GM21825 (cell line): Measurements from ENCODE around the gene C8A.
A peak's percentile ranks its signal among the peaks of the same experiment; 100 is the strongest.

Experiments
- ATAC-seq: cut with Tn5 transposase; IDR thresholded peaks from one replicate; pipeline ENCODE4 v1.9.1; 2021; ENCODE audit warnings: mild to moderate bottlenecking, moderate library complexity; ENCODE audit not compliant: unreplicated experiment

C8A gene

DNA sequence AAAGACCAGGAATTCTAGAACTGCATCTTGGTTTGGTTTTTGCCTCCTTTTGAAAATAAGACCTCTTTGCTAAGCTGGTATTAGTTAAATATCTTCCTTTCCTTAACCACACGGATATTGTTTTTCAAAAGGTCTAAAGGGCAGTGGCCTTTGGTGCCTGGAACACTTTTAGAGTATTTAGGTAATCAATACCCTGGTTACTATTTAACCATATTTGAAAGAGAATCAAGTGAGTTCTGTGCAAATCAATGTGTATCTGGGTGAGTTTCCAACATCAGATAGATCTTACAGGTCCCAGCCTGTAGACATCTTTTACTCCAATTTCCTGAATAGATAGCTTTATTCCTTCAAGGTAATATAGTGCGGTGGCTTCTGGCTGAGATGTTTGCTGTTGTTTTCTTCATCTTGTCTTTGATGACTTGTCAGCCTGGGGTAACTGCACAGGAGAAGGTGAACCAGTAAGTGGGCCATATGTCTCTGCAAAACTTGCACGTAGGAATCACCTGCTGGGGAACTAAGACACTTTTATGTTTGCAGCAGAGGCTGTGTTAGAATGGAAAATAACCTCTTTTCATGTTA lies at the start of gene C8A:
Gene C8A (plus strand): TSS at position 277 of the 579 bp plus-strand sequence. CDS start 105 bp downstream, at position 382.
- no peak for ATAC-seq

DNA sequence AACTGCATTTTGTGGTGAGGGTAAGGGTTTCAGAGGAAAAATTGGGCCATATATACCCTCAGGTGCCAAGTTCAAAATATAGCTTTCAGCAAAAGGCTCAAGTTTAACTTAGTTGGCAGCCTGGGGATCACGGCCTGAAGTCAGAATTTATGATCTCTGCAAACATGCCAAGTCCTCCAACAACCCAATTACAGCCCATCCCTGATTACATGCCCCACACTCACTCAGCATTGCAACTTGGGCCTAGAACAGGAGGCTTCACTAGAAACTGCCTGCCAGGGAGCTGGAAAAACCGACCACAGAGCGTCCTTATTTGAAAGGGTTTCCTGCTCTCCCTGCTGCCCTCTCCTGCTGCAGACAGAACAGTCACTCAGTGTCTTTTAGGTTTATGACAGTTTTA lies 47.8 kb upstream of the C8A start:
- ATAC-seq = no peak

DNA sequence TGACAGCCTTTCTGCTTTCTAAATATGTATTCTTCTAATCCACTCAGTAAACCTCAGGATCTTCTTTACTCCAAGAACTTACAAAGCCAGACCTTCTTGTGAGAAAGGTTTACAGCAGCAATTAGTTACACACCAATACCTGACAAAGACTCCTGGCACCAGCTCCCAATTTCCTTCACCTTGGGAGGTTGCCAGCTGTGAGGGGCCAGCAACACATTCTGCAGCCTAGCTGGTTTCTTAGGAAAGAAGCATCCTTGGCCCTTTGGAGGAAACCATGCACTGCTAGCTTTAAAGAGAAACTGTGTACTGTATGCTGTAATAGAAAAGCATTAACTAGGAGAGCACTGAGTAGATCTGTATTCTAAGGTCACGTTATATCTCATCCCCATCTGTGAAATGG lies 46.2 kb upstream of the C8A start:
- ATAC-seq = no peak

DNA sequence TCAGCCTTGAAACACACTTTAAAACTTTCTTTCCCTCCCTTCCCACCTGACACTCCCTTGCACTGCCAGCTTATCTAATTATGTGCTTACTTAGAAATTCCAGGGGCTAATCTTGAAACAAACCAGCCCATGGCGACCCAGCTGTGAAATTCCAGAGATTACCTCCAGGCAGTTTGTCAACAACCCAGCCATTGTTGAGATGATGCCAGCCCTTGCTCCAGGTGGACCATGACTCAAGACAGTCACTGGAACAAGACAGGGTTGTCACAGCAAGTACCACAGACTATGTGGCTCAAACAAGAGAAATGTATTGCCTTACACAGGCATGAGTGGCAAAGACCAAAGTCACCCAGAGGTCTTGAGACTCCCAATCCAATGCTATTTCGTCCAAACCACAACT lies 43.3 kb upstream of the C8A start:
- no peak for ATAC-seq

DNA sequence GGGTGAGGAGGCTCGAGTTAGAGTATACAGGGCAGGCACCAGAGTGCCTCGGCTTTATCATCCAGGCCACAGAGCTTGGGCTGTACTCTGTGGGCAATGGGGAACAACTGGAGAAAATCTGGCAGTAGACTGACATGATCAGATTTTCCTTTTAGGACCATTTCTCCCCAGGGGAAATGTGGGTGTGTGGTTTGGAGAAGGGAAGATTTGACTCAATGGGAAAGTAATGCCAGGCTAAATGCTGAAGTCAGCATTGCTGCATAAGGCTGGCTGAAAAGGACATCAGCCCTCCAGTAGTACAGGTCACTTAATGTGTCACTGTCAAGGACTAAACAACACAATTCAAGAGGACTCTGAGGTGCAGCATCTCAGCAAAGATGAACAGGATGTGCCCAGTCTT lies 40.4 kb upstream of the C8A start:
- no peak for ATAC-seq

DNA sequence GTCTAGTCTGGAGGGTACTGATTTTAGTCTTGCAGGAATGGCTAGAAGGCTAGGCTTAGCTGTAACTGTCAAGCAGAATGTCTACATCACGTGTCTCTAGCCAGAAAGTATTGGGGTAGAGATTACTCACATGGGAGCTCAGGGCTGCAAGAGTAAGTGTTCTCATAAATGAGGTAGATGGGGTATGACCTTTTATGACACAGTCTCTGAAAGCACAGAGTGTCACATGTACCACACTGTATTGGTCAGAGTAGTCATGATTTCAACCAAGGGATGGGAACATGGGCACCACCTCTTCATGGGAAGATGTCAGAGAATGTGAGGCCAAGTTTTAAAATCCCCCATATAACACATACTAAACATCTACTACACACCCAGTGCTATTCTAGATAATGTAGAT lies 38.3 kb upstream of the C8A start:
- ATAC-seq = no peak

DNA sequence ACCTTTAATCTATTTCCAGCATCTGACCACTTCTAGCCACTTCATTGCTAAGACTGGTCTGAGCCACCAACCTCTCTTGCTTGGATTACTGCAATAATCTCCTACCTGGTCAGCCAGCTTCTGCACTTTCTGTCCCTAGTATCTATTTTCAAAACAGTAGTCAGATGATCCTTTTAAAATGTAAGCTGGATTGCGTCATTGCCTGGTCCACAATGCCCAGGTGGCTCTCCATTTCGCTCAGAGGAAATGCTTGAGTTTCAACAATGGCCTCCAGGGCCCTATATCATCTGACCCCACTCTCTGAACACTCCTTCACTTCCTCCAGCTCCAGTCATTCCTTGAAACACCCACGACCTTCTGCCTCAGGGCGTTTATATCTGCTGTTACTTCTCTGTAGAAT lies 37.7 kb upstream of the C8A start:
- peak; percentile 63 for ATAC-seq

DNA sequence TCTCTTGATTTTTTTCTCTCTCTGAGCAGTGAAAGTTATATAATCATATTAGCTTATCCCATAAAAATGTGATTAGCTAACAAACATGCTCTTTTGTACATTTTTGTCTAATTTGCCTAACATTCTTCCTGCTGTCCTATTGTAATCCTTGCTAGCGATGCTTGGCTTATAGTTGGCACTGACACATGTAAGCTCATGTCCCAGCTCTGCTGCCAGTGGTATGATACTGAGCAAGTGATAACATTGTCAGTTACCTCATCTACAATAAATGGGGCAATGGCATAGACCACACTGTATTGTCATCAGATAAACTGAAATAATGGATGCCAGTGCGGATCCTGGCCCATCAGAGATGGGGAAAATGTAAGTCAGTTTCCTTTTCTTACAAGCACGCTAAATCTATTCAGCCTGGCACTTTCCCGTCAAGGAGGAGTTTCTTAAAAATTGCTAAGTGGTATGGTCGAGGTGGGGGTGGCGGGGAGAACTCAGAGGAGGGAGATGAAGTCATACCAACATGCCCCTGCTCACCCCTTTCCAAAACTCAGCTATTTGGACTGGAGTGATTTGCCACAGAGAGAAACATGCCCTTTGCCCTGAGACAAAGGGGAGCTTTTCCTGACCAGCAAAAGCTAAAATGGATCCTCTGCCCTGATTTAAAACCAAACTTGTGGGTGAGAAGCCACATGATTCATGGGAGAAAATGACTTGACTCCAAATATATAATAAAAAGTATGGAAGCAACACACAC lies 36.7 kb upstream of the C8A start:
- no peak for ATAC-seq

DNA sequence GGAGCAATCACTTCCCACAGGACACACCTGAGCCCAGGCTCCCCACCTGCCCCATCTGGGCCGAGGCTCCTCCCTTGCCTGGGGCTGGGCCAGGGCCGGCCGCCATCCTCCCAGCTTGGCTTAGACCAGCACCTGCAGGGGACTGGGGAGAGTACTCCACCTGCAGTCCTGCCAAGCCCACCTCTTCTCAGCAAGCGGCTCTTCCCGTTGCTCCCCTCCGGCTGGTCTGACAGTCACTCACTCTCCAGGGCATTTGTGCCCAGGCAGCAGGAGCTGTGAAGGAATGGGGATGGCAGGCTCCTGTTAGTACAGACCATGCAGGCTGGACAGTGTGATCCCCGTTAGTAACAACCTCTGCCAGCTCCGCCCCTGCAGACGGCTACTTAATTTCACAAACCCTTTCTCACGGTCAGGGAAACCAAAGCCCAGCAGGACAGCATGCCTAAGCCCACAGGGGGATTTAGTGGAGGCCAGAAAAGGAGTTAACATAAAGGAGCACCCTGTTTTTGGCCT lies 35.2 kb upstream of the C8A start, which contains the start of gene FYB2:
Gene FYB2 (minus strand): TSS at position 18 of the 513 bp plus-strand sequence. CDS start 114 bp downstream, outside the sequence.
- ATAC-seq = no peak

DNA sequence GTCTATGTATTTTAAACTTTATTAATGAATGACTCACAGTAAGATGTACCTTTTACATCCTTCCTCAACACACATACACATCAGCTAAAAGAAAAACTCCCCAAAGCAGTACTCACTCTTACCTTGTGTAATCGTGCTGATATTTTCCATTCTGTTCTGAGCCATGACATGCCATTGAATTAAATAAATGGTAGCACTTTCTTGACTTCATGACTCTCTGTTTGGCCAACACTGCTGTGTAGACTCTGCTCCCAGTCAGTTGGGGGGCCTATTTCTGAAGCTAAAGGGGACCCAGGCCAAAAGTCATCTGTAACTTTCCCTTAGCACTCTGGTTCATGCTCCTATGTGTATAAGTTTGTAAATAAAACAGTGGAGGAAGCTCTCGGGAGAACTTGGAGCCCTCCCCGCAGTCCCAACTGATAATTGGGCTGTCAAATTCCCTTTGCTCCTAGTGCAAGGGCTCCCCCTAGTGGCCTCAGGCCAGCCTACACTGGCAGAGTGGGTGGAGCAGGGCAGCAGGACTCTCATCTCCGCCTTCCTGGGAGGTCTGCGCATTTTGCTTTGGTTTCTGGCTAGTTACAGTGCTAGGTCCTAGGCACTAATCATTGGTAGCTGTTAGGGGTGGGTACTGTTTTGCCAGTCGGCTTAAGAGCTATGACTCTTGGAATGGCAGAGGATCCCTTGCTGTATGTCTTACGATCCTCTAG lies 33.7 kb upstream of the C8A start:
- peak; percentile 63 for ATAC-seq

DNA sequence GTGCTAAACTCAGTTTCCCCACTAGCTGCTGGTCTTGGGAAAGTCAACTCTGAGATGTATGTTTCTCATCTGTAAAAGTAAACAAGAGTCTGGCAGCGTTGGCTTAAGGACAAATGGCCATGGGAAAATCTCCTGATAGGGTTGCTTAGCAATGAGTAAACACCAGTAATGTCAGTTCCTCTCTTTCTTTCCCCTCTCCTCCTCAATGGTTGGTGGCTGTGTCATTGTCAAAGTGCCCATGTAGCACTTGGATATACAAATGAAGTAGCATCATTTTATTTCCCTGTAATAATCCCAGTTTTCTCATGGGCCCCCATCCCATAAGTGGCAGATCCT lies 33.2 kb upstream of the C8A start:
- ATAC-seq = no peak

DNA sequence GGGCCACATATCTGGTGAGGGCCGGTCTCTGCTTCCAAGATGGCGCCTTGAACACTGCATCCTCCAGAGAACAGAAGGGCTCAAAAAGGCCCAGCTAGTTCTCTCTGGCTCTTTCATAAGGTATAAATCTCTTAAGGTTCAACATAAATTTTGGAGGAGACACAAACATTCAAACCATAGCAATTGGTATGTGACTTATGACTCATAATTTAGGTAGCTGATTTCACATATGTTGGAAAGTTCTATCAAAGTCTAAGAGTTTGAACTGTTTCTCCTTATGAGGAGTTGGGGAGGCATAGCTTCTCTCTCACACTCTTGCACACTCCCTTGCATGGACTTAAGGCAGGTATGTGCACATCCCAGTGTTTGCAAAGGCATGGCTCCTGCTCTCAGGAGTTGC lies 30.3 kb upstream of the C8A start:
- no peak for ATAC-seq

DNA sequence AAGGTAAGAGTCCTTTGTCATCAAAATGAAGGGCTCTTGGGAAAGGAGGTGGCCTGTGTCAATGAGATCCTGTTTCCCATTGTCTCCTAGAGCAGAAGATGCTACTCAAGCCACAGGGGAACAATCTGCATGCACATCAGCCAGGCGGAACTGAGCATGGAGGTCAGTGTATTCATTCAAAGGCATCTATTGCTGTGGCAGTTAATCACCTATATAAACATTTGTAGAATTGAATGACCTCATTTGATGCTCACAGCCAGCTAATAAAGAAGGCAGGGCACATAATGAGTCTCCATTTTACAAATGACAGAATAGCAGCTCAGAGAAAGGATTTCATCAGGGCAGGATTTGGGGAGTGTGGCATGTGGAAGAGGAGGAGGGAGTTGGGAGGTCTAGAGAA lies 29.7 kb upstream of the C8A start:
- no peak for ATAC-seq

DNA sequence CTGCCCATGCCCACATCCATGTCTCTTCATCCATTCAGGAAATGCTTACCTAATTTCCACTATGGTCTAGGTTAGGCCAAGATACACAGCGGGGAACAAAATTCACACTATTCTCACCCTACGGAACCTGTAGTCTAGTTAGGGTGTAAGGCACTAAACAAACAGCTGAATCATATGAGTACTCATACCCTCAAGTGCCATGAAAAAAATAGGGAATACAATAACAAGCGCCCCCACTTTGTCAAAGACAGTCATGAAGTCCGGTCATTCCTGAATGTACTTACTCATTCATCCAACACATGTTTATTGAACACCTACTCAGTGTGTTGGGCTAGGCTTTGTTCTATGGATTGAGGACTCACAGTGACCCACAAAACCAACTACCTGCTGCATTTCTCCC lies 29.2 kb upstream of the C8A start:
- no peak for ATAC-seq

DNA sequence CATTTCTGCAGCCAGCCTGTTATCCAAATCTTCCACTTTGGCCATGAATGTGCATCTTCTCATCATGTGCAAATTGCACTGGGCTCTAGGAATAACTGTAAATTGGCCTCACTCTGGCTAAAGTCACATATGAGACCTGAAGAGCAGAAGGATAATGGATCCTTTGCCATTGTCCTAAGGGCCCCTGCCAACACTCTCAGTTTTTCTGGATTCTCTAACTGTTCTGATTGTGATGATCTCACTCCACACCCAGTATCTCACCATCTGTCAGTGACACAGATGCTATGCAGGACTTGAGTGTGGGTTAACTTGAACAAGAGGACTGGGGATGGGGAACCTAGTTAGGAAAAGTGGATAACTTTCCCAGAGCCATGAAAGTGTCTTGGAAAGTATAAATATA lies 26.9 kb upstream of the C8A start:
- no peak for ATAC-seq

DNA sequence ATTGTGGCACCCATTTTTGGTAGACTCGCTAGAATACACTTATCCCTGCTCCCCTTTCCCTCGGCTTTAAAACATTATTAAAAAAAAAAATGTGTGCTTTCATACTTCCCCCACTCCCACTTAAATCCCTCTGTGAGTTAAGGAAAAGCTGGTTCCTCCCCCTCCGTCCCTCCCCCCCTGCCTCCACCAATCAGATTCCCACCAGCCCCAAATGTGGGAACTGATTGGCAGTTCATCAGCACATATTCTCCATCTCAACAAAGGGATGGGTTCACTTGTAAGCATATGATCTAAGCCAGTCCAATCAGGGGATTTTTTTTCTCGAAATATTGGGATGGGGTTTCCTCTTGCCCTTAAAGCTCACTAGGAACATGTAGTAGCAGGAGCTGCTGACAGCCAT lies 24.5 kb upstream of the C8A start:
- no peak for ATAC-seq

DNA sequence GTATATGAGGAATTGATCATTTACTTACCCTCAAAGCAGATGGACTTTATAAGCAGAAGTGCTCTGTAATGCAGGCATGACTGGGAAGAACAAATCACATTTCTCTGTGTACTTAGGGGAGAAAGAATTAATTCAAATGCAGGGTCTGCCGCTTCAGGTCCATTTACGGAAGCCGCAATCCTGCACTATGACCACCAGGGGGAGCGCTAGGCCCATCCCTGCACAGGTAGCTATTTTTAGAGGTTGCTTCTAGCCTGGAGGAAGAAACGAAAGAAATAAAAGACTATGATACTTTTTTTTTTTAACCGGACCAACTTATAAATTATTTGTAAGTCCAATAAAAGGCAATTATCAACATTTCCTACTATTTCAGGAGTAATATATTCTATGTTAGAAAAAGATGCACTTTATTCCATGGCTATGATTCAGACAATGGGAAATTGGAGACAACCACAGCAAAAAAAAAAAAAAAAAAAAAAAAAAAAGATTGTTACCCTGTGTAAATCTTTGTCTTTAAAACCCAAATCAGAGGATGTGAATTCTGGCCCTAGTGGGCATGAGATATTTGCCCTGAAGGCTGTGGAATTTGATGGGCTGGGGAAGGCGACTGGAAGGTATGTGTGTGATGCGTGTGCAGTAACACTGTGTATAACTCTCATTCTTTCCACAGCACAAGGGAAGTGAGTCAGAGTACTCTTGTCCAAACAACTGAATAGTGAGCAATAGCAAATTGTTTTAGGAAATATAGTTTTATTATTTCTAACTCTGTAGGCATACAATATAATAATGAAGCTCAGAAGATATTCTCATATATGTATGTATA lies 22.5 kb upstream of the C8A start:
- peak; percentile 80 for ATAC-seq

DNA sequence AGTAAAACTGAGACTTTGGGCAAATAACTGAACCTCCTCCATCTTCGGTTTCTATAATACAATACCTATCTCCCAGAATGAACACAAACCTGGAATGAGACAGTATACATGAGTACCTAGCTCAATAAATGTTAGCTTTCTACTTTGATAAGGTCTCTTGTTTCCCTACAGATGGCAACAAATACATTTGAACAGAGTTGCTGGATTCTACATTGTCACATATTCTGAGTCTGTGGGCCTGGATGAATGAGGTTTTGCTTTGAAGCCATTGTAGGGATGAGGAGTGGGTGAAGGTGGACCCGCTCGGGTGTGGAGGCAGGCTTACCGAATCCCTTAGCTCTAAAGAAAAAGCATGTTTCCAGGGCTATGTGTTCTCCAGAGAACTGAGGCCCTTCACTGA lies 21.5 kb upstream of the C8A start:
- ATAC-seq = no peak

DNA sequence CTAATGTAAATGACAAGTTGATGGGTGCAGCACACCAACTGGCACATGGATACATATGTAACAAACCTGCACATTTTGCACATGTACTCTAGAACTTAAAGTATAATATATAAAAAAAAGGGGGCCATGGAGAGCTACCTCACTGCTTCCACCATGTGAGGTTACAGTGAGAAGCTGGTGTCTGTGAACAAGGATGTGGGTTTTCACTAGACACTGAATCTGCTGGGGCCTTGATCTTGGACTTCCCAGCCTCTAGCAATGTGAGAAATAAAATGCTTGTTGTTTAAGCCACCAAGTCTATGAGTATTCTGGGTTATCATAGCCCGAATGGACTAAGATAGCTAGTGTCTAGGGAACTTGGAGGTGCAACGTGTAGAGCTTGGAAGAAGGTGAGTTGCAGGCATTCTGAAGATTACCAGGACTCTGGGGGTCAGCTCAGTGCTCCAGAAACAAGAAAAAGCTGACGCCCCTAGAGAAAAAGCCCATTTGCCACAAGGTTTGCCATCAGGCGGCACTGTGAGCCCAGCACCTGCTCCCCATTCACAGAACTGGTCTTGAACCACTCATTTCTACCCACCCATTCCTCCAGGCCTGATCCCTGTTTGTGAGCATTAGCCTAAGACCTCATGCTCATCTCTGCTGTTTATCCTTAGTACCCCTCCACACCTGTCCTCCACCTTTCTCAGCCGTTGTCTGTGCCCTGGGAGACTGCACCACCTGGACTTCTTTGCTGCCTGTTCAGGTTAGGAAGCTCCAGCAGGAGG lies 20.3 kb upstream of the C8A start:
- no peak for ATAC-seq

DNA sequence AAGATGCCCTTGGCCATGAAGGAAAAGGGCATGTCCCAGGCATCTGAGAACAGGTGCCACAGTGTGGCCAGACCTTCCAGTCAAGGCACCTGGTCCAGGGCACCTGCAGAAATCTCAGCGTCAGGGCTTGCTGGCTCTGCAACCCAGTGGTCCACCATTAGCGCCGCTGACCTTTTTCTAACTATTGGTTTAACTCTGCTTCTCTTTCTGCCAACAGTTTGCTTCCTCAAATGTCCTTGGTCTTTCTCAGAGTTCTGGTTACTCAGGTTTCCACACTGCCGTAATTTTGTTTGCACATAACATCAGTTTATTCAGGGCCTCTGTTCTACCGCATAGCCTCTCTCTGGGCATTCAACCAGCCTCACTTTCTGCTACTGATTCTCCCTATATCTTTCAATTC lies 18.9 kb upstream of the C8A start:
- ATAC-seq = no peak
